ENCODE measurements around the gene CLCN5. TPM values are rescaled to one million over a fixed set of nuclear protein-coding genes. Genes with fewer than 3 reads are reported as not detected.

The CLCN5 gene
- total and polyA plus RNA-seq, 2 of the 13 experiments (the other 11 are each of a cell fraction or from before 2014, with no cell fraction given): 7.8 to 27.3 TPM

GRCh38 chrX:50098749-50099148 is 176.4 kb downstream of the CLCN5 start:
- ATAC-seq: no peak
- H3K79me2 ChIP-seq (ENCODE audit: insufficient read depth, low read length): no peaks in the 10 kb centered on the region

DNA sequence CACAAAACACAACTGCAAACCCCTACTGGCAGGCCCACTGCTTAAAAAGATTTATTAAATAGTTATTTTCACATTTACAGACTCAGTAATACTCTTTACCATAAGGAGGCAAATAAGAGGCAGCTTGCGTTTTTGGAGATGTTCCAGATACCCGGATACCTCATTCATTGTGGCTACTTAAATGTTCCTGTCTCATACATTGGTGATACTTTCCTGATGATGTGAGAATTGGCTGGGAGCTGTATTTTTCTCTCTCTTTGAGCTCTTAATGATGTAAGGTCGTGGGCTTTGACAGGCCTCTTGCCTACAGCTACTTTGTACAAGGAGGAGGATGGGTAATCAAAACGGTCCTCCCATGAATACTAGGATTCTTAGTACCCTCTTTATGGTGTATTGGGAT is 176.9 kb downstream of the CLCN5 start:
- CTCF ChIA-PET (ENCODE audit: low intra/inter-chr PET ratio, low total read pairs): interaction anchor here (4.2 kb wide), 1 partner anchor 105 kb away, joined by 45 read pairs; the partner anchor contains the start of gene CCNB3
- TF ChIP-seq KLF12 (CRISPR knock-in tag; IDR thresholded peaks at IDR 0.05; ENCODE audit: borderline replicate concordance) (no peak), CAMTA2 (CRISPR knock-in tag; IDR thresholded peaks at IDR 0.05; ENCODE audit: borderline replicate concordance) (no peak), ZBED4 (CRISPR knock-in tag; IDR thresholded peaks at IDR 0.05; ENCODE audit: borderline replicate concordance) (no peak)
- TF ChIP-seq, protein P1, sequence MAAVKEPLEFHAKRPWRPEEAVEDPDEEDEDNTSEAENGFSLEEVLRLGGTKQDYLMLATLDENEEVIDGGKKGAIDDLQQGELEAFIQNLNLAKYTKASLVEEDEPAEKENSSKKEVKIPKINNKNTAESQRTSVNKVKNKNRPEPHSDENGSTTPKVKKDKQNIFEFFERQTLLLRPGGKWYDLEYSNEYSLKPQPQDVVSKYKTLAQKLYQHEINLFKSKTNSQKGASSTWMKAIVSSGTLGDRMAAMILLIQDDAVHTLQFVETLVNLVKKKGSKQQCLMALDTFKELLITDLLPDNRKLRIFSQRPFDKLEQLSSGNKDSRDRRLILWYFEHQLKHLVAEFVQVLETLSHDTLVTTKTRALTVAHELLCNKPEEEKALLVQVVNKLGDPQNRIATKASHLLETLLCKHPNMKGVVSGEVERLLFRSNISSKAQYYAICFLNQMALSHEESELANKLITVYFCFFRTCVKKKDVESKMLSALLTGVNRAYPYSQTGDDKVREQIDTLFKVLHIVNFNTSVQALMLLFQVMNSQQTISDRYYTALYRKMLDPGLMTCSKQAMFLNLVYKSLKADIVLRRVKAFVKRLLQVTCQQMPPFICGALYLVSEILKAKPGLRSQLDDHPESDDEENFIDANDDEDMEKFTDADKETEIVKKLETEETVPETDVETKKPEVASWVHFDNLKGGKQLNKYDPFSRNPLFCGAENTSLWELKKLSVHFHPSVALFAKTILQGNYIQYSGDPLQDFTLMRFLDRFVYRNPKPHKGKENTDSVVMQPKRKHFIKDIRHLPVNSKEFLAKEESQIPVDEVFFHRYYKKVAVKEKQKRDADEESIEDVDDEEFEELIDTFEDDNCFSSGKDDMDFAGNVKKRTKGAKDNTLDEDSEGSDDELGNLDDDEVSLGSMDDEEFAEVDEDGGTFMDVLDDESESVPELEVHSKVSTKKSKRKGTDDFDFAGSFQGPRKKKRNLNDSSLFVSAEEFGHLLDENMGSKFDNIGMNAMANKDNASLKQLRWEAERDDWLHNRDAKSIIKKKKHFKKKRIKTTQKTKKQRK (IDR thresholded peaks at IDR 0.05; ENCODE audit: low read length): no peak

More at GRCh38 chrX:50098749-50099148, 176.4 kb downstream of the CLCN5 start:
- no TSS peak for BruUV-seq (replicated peaks)
- Histone ChIP-seq H3K27me3 (ENCODE audit: control insufficient read depth in 1 of 2, insufficient read depth in 2 of 2, low read length in 2 of 2) (no peaks in the 10 kb centered on the region), H3K4me1 (ENCODE audit: insufficient read depth, low read length) (peaks cover 8% of the 10 kb centered on the region), H3K4me3 (replicated peaks in 1 of 3; ENCODE audit: insufficient read depth in 1 of 3, low read depth in 2 of 3, low read length in 3 of 3) (no peak overlapping the region), H3K9ac (ENCODE audit: insufficient read depth, low read depth, low read length) (no peak overlapping the region), H3K36me3 (replicated peaks in 1 of 2; ENCODE audit: control insufficient read depth in 1 of 2, insufficient read depth in 2 of 2, low read length in 2 of 2) (no peaks in the 10 kb centered on the region), H2AFZ (ENCODE audit: low read length) (no peak overlapping the region), H4K20me1 (ENCODE audit: insufficient read depth, low read length) (no peaks in the 10 kb centered on the region), H3K27ac (ENCODE audit: extremely low read length, insufficient read depth, low read length) (no peak overlapping the region), H3K9me3 (ENCODE audit: low read length) (no peaks in the 10 kb centered on the region), H3K4me2 (ENCODE audit: low read depth, low read length) (no peak overlapping the region)
- in situ Hi-C loops (cut with HindIII; ENCODE audit: extremely low pct_ligation_motif_present, low pct_unique_long_range_greater_than_20kb) (no loop called here), intact Hi-C loops (cut with micrococcal nuclease; ENCODE audit: unreplicated experiment) (loop anchor here (1.0 kb wide), 1 partner anchor 102 kb away; no protein-coding TSS in a partner anchor)
- no peak for FAIRE-seq
- POLR2A ChIA-PET: no interaction called here
- peak; percentile 71 for TF ChIP-seq ZNF629 (CRISPR knock-in tag; conservative IDR thresholded peaks at IDR 0.05)
- TF ChIP-seq, protein P2, sequence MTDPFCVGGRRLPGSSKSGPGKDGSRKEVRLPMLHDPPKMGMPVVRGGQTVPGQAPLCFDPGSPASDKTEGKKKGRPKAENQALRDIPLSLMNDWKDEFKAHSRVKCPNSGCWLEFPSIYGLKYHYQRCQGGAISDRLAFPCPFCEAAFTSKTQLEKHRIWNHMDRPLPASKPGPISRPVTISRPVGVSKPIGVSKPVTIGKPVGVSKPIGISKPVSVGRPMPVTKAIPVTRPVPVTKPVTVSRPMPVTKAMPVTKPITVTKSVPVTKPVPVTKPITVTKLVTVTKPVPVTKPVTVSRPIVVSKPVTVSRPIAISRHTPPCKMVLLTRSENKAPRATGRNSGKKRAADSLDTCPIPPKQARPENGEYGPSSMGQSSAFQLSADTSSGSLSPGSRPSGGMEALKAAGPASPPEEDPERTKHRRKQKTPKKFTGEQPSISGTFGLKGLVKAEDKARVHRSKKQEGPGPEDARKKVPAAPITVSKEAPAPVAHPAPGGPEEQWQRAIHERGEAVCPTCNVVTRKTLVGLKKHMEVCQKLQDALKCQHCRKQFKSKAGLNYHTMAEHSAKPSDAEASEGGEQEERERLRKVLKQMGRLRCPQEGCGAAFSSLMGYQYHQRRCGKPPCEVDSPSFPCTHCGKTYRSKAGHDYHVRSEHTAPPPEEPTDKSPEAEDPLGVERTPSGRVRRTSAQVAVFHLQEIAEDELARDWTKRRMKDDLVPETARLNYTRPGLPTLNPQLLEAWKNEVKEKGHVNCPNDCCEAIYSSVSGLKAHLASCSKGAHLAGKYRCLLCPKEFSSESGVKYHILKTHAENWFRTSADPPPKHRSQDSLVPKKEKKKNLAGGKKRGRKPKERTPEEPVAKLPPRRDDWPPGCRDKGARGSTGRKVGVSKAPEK (CRISPR knock-in tag; IDR thresholded peaks at IDR 0.05; ENCODE audit: borderline replicate concordance): no peak
- WGBS (ENCODE audit: low lambda C conversion rate): 100% methylated on average over 5 of the region's 5 CpGs
- DNase-seq (ENCODE audit: low spot score): no peak
- CTCF ChIA-PET (ENCODE audit: low intra/inter-chr PET ratio, low total read pairs): interaction anchor here (4.2 kb wide), 1 partner anchor 105 kb away, joined by 45 read pairs; the partner anchor contains the start of gene CCNB3

More for the DNA sequence above, 176.9 kb downstream of the CLCN5 start:
- no peaks in the 10 kb centered on the region for H3K9me3 ChIP-seq (ENCODE audit: low read length)
- no peaks in the 10 kb centered on the region for H3K27me3 ChIP-seq (ENCODE audit: control insufficient read depth in 1 of 2, insufficient read depth in 2 of 2, low read length in 2 of 2)
- peaks cover 2% of the 10 kb centered on the region for H3K4me1 ChIP-seq (ENCODE audit: insufficient read depth, low read length)
- DNase-seq (ENCODE audit: low spot score) (no peak), FAIRE-seq (no peak), ATAC-seq (no peak)
- in situ Hi-C loops (cut with HindIII; ENCODE audit: extremely low pct_ligation_motif_present, low pct_unique_long_range_greater_than_20kb) (no loop called here), intact Hi-C loops (cut with micrococcal nuclease; ENCODE audit: unreplicated experiment) (no loop called here)
- no peak overlapping the region for H3K4me3 ChIP-seq (replicated peaks in 1 of 3; ENCODE audit: insufficient read depth in 1 of 3, low read depth in 2 of 3, low read length in 3 of 3)
- no peaks in the 10 kb centered on the region for H4K20me1 ChIP-seq (ENCODE audit: insufficient read depth, low read length)
- H3K27ac ChIP-seq (ENCODE audit: extremely low read length, insufficient read depth, low read length): no peak overlapping the region
- H3K36me3 ChIP-seq (replicated peaks in 1 of 2; ENCODE audit: control insufficient read depth in 1 of 2, insufficient read depth in 2 of 2, low read length in 2 of 2): no peaks in the 10 kb centered on the region
- no peaks in the 10 kb centered on the region for H3K79me2 ChIP-seq (ENCODE audit: insufficient read depth, low read length)
- no peak overlapping the region for H3K4me2 ChIP-seq (ENCODE audit: low read depth, low read length)
- WGBS (ENCODE audit: low lambda C conversion rate): 43% methylated on average over 1 of the region's 4 CpGs
- no peak overlapping the region for H2AFZ ChIP-seq (ENCODE audit: low read length)
- BruUV-seq (replicated peaks): no TSS peak
- no peak overlapping the region for H3K9ac ChIP-seq (ENCODE audit: insufficient read depth, low read depth, low read length)
- POLR2A ChIA-PET: no interaction called here
